Fibroblast of mammary gland (primary cell): ENCODE results near the gene DUXB.

Source experiments
- DNase-seq: peaks from one replicate; pipeline ENCODE4 v3.0.0-alpha.2; 2010; ENCODE audit warnings: low read depth
- H3K4me3 ChIP-seq: 2 replicates; pipeline ENCODE4 v1.5.1; 2011; ENCODE audit warnings: low read depth, mild to moderate bottlenecking, low read length, moderate library complexity; ENCODE audit not compliant: control insufficient read depth
- CTCF ChIP-seq: conservative IDR thresholded peaks from 2 replicates; pipeline ENCODE4 v1.5.1; 2011; ENCODE audit warnings: low read depth, low read length, inconsistent platforms; ENCODE audit not compliant: control insufficient read depth, insufficient read depth

The DUXB gene

GRCh38 chr16:75733305-75734211 lies 32.3 kb upstream of the DUXB start:
- DNase-seq: peak; percentile 92
- TF ChIP-seq CTCF: no peak
- H3K4me3 ChIP-seq: no peak overlapping the region

GRCh38 chr16:75732871-75733270 lies 31.6 kb upstream of the DUXB start:
- H3K4me3 ChIP-seq: no peak overlapping the region
- TF ChIP-seq CTCF: no peak
- no peak for DNase-seq

GRCh38 chr16:75727221-75727620 lies 26.0 kb upstream of the DUXB start:
- DNase-seq: no peak
- no peak for TF ChIP-seq CTCF

GRCh38 chr16:75726390-75726789 lies 25.1 kb upstream of the DUXB start, which contains the start of gene CPHXL:
TSS of gene CPHXL (minus strand) at chr16:75726490. CDS start at chr16:75726442, 48 bp downstream.
- no peak for DNase-seq
- H3K4me3 ChIP-seq: no peak within 1 kb of the TSS
- TF ChIP-seq CTCF: no peak

More at GRCh38 chr16:75727221-75727620, 26.0 kb upstream of the DUXB start:
- H3K4me3 ChIP-seq: no peak overlapping the region

- TF ChIP-seq CTCF: no peak
- no peak for DNase-seq
These were observed 17.2 kb upstream of the DUXB start for GRCh38 chr16:75718452-75718851.

GRCh38 chr16:75714661-75715060 lies 13.4 kb upstream of the DUXB start:
- no peak for TF ChIP-seq CTCF
- H3K4me3 ChIP-seq: no peak overlapping the region
- DNase-seq: no peak

More at GRCh38 chr16:75718452-75718851, 17.2 kb upstream of the DUXB start:
- H3K4me3 ChIP-seq: no peak overlapping the region
